GM19324 (cell line): Measurements from ENCODE around the gene ALG12.
A peak's percentile ranks its signal among the peaks of the same experiment; 100 is the strongest.

Source experiments
- ATAC-seq: cut with Tn5 transposase; IDR thresholded peaks from one replicate; pipeline ENCODE4 v1.9.1; 2021; ENCODE audit warnings: mild to moderate bottlenecking, moderate library complexity; ENCODE audit not compliant: unreplicated experiment, low FRiP score

ALG12 gene

GRCh38 chr22:49917974-49918910 lies at the start of gene ALG12, which contains the start of gene CRELD2:
ALG12 (minus strand) TSS chr22:49918438; CDS start chr22:49913765, 4,673 bp downstream.
CRELD2 (plus strand) TSS chr22:49918634; CDS start chr22:49918770, 136 bp downstream.
- ATAC-seq = peak; percentile 90

- ATAC-seq = no peak
These were observed 49.5 kb upstream of the ALG12 start for GRCh38 chr22:49967706-49968208.

- no peak for ATAC-seq
These were observed 48.8 kb upstream of the ALG12 start for GRCh38 chr22:49966774-49967705.

GRCh38 chr22:49966041-49966773 lies 48.0 kb upstream of the ALG12 start:
- ATAC-seq = no peak

- ATAC-seq = no peak
These were observed 47.1 kb upstream of the ALG12 start for GRCh38 chr22:49965091-49966040.

- ATAC-seq = no peak
These were observed 46.2 kb upstream of the ALG12 start for GRCh38 chr22:49964136-49965090.

GRCh38 chr22:49963647-49964026 lies 45.4 kb upstream of the ALG12 start:
- ATAC-seq = no peak

GRCh38 chr22:49962751-49963646 lies 44.8 kb upstream of the ALG12 start:
- no peak for ATAC-seq

GRCh38 chr22:49962012-49962750 lies 43.9 kb upstream of the ALG12 start:
- ATAC-seq = no peak

- ATAC-seq = no peak
These were observed 43.4 kb upstream of the ALG12 start for GRCh38 chr22:49961601-49962011.

GRCh38 chr22:49961005-49961600 lies 42.9 kb upstream of the ALG12 start:
- peak; percentile 2 for ATAC-seq

GRCh38 chr22:49960159-49961004 lies 42.1 kb upstream of the ALG12 start, which contains the start of gene PIM3:
PIM3 (plus strand) TSS chr22:49960772; CDS start chr22:49960948, 176 bp downstream.
- peak; percentile 71 for ATAC-seq

GRCh38 chr22:49959782-49960158 lies 41.5 kb upstream of the ALG12 start:
- peak; percentile 13 for ATAC-seq

- ATAC-seq = no peak
These were observed 40.9 kb upstream of the ALG12 start for GRCh38 chr22:49958931-49959781.
